Hematopoietic multipotent progenitor cell treated with erythropoietin and hydrocortisone succinate and interleukin-3 and kit ligand, for 8 days (in vitro differentiated cells): ENCODE measurements around the gene SMOC1.

ENCODE experiments used
- DNase-seq: peaks from one replicate; pipeline ENCODE4 v3.0.0-alpha.2; 2015

The SMOC1 gene, protein sequence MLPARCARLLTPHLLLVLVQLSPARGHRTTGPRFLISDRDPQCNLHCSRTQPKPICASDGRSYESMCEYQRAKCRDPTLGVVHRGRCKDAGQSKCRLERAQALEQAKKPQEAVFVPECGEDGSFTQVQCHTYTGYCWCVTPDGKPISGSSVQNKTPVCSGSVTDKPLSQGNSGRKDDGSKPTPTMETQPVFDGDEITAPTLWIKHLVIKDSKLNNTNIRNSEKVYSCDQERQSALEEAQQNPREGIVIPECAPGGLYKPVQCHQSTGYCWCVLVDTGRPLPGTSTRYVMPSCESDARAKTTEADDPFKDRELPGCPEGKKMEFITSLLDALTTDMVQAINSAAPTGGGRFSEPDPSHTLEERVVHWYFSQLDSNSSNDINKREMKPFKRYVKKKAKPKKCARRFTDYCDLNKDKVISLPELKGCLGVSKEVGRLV

GRCh38 chr14:69879175-69880043 is at the start of gene SMOC1:
SMOC1 (plus strand) TSS chr14:69879416; CDS start chr14:69879679, 263 bp downstream.
- DNase-seq: no peak

DNA sequence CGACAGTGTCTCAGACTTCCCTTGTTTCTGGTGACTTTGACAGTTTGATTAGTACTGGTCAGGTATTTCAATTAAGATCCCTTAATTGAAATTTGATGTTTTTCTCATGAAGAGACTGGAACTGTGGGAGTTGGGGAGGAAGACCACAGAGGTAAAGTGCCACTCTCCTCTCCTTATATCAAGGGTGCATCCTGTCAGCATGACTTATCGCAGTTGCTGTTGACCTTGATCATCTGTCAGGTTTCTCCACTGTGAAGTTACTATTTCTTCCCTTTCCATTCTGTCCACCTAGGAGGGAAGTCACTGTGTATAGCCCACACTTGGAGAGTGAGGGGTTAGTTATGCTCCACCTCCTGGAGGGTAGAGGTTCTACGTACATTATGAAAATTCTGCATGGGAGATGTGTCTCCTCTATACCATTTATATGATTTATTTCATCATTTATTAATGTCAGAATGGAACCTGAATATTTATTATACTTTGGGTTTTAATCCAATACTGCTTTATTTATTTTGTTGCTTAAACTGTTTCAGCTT is 40.3 kb upstream of the SMOC1 start:
- DNase-seq: no peak

DNA sequence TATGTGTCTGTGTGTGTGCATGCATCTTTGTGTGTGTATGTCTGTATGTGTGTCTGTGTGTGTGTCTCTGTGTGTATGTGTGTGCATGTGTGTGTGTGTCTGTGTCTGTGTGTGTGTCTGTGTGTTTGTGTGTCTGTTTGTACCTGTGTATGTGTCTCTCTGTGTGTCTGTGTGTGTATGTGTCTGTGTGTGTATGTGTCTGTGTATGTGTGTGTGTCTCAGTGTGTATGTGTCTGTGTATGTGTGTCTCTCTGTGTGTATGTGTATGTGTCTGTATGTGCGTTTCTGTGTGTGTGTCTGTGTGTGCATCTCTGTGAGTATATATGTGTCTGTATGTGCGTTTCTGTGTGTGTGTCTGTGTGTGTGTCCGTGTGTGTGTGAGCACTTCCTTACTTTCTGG is 39.6 kb upstream of the SMOC1 start:
- no peak for DNase-seq

GRCh38 chr14:69841656-69842055 is 37.6 kb upstream of the SMOC1 start:
- DNase-seq: no peak

GRCh38 chr14:69842686-69843420 is 36.4 kb upstream of the SMOC1 start:
- no peak for DNase-seq

DNA sequence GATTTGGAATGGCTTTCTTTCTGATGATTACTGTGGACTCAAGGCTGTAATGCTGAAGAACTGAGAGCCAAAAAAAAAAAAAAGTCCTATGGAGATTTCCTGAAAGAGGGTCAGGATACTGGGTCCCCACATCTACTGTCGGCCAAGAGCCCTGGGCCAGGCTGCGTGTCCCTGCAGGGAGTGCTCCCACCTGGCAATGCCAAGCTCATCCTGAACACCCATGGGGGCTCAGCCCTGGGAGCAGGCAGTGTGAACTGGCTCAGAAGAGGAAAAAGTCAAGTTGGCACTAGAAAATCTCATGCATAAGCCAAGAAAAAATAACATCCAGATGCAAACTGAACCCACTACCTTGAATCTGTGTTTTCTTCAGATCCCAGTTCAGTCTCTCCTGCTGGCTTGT is 35.0 kb upstream of the SMOC1 start:
- no peak for DNase-seq

DNA sequence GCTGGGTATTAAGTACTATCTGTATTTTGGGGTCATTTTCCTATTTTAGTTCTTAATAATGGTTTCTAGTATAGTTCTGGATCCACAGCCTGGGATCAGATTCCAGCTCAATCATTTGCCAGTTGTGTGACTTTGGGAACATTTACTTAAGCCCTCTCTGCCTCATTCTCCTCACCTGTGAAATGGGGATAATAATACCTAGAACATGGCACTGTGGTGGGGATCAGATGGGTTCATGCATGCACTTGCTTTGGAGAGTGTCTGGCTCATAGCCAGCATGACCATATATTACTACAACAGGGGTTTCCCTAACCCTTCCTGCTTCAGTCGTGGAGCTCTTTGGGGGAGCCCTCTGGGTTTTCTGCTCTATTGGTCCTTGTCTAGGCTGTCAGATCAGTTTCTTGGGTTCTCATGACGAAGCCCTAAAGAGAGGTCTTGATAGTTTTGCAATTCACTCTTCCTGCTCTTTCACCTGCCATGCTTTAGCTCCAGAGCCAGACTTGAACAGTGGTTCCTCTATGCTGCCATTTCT is 34.1 kb upstream of the SMOC1 start:
- DNase-seq: no peak

GRCh38 chr14:69845787-69846186 is 33.4 kb upstream of the SMOC1 start:
- DNase-seq: no peak

DNA sequence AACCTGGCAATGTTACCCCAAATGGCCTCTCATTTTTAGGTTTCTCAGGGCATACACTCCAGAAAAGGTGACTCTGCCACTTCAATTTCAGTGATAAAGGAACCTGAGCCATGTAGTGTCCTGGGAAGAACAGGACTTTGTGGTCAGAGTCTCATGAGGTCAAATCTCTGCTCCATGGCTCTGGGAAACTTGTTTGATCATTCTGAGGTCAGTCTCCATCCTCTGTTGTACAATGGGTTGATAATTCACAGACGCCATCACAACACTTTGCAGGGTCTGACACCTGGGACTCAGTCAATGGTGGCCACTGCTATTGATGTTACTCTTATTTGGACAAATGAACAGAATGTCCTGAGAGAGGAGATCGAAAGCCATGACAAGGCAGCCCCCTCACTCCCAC is 31.1 kb upstream of the SMOC1 start:
- DNase-seq: no peak

- DNase-seq: no peak
Observed at GRCh38 chr14:69848903-69849391, 30.3 kb upstream of the SMOC1 start.

GRCh38 chr14:69850086-69850735 is 29.0 kb upstream of the SMOC1 start:
- DNase-seq: no peak

DNA sequence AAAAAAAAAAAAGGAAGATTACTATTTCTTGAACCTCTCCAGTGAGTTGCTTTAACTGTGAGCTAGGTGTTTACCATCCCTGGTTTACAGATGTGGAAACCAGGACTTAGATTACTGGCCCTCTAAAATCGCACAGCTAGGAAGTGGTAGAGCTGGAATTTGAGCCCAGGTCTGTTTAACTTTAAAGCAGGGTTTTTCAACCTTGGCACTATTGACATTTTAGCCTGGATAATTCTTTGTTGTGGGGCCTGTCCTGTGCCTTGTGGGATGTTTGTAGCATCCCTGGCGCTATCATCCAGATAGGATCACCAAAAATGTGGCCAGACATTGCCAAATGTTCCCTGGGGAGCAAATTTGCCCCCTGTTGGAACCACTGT is 28.5 kb upstream of the SMOC1 start:
- no peak for DNase-seq

- no peak for DNase-seq
Observed at GRCh38 chr14:69852531-69853321, 26.5 kb upstream of the SMOC1 start.

DNA sequence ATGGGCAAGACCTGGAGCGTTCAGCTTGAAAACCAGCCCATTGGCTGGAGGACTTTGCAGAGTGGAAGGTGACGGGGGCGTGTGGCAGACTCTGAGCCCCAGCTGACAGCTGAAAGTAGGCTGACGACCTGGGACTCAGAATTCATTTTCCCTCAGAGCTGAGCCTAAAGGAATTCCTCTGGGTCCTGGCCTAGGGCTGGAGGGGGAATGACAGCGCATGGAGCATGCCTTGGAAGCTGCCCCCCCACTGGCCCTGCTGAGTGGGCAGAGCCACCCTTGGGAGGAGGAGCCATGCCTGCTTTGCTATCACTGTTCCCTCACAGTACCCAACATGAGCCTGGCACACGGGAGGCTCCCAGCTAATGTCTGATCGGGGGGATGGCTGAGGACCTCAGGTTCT is 25.4 kb upstream of the SMOC1 start:
- no peak for DNase-seq

GRCh38 chr14:69854598-69854997 is 24.6 kb upstream of the SMOC1 start:
- no peak for DNase-seq

- no peak for DNase-seq
Observed at GRCh38 chr14:69855180-69855832, 23.9 kb upstream of the SMOC1 start.

DNA sequence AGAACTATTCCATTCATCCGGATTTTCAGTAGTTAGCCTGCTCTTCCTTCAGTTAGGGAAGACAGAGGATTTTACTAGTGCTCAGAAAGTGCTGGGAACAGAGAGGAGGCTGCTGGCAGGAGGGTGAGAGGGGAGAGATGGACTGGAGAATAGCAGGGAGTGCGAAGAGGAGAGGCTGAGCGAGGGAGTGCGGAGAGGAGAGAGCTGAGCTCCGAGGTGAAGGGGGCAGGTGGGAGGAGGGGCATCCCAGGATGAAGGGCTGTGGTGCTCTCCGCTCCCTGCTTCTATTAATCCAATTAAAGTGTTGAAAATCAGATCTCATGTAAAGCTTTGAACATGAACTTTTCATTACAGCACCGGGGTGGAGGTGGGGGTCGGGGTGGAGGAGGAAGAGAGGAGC is 20.4 kb upstream of the SMOC1 start:
- no peak for DNase-seq

GRCh38 chr14:69859591-69859990 is 19.6 kb upstream of the SMOC1 start:
- DNase-seq: no peak

GRCh38 chr14:69860221-69860620 is 19.0 kb upstream of the SMOC1 start:
- DNase-seq: no peak

GRCh38 chr14:69861025-69861569 is 18.1 kb upstream of the SMOC1 start:
- no peak for DNase-seq
